Measurements from ENCODE around the gene BEND6. TPM values are rescaled to one million over a fixed set of nuclear protein-coding genes. Genes with fewer than 3 reads are reported as not detected.

BEND6 gene
- total RNA-seq, 1 experiment from 2014 or later: not detected

DNA sequence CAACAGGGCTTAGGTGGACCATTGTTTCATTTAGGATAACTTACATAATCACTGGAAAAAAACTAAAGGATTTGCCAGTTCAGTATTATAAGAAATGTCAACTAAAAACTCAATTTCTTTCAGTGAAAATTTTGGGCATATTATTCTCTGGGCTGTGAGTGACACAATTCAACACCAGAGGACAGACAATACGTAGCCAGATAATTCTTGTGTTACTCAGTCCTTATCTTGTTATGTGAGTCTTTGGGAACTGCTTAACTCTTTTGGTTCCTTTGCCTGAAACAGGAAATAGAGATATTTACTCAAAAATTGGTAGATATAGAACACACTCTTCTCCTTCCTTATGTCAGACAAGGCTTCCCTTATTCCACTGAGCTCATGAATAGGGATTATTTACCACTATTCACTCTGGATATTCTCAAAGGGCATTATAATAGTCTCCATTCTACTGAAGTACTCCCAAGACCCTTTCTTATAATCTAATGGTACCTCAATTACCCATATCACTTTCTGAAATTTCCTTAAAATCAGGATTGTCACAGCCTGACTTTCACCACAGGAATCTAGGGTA is 4.9 kb upstream of the BEND6 start:
- H3K27ac Mint-ChIP-seq (ENCODE audit: unreplicated experiment): no peak overlapping the region
- no peak overlapping the region for H3K4me3 Mint-ChIP-seq (ENCODE audit: unreplicated experiment)
- DNase-seq: no peak
- Histone ChIP-seq H3K4me1 (no peaks in the 10 kb centered on the region), H3K36me3 (ENCODE audit: control insufficient read depth, insufficient read depth, low read length) (no peaks in the 10 kb centered on the region), H3K4me3 (ENCODE audit: low read depth, low read length) (no peak overlapping the region), H3K27me3 (replicated peaks; ENCODE audit: control insufficient read depth, insufficient read depth, low read length) (peaks cover 3% of the 10 kb centered on the region; the same call in 1 of the 2 replicates), H3K9me3 (no peaks in the 10 kb centered on the region)
- TF ChIP-seq, protein P1, sequence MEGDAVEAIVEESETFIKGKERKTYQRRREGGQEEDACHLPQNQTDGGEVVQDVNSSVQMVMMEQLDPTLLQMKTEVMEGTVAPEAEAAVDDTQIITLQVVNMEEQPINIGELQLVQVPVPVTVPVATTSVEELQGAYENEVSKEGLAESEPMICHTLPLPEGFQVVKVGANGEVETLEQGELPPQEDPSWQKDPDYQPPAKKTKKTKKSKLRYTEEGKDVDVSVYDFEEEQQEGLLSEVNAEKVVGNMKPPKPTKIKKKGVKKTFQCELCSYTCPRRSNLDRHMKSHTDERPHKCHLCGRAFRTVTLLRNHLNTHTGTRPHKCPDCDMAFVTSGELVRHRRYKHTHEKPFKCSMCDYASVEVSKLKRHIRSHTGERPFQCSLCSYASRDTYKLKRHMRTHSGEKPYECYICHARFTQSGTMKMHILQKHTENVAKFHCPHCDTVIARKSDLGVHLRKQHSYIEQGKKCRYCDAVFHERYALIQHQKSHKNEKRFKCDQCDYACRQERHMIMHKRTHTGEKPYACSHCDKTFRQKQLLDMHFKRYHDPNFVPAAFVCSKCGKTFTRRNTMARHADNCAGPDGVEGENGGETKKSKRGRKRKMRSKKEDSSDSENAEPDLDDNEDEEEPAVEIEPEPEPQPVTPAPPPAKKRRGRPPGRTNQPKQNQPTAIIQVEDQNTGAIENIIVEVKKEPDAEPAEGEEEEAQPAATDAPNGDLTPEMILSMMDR (IDR thresholded peaks at IDR 0.05; ENCODE audit: insufficient read depth in 1 of 2, low read depth in 1 of 2, low read length in 1 of 2, severe bottlenecking in 1 of 2, unreplicated experiment in 1 of 2): no peak
- no TSS peak for BruUV-seq (replicated peaks)
- POLR2A ChIA-PET: no interaction called here
- no peaks in the 10 kb centered on the region for H3K4me1 Mint-ChIP-seq (ENCODE audit: low read depth, unreplicated experiment)
- intact Hi-C loops (cut with micrococcal nuclease; ENCODE audit: unreplicated experiment): loop anchor here (10.0 kb wide), 1 partner anchor 225 kb away; the partner anchor contains the start of gene BAG2
- H3K27me3 Mint-ChIP-seq (ENCODE audit: insufficient read depth, unreplicated experiment): peaks cover 5% of the 10 kb centered on the region
- CTCF ChIA-PET: no interaction called here
- no peaks in the 10 kb centered on the region for H3K9me3 Mint-ChIP-seq (ENCODE audit: unreplicated experiment)
- no peaks in the 10 kb centered on the region for H3K36me3 Mint-ChIP-seq (ENCODE audit: insufficient read depth, unreplicated experiment)

DNA sequence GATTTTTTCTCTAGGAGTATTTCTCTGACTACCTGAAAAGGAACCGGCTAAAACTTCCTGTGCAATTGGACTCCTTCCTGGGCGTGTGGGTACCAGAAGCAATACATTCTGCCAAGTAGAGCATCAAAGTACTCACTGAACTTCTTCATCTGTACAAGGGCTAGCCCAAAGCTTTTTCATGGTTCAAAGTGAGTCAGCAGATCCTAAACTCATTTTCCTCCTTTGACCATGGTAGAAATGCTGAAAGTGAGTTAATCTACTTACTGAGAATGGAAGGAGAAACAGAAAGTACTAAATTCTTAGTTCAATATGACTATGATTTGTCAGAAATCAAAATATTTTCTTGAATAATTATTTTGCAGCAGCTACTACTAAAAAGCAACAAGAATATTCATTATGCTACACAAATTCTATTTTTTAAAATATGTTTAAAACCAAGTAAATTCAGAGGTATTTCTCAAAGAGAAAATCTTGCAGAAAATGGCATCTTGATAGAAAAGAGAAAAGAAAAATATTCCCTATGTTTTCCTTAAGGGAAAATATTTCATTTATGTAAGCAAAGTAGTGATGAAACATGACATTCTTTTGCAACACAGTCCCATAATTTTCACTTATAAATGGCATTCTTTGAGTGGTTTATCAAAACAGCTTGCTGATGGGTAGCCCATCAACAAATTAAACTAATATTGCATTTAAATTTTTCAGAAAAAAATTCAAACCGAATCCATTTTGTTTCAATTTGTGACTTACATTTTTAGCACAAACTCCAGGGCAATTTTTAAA is 3.7 kb upstream of the BEND6 start:
- Mint-ChIP-seq H3K9me3 (ENCODE audit: unreplicated experiment) (no peaks in the 10 kb centered on the region), H3K4me1 (ENCODE audit: low read depth, unreplicated experiment) (no peaks in the 10 kb centered on the region), H3K27ac (ENCODE audit: unreplicated experiment) (no peak overlapping the region), H3K27me3 (ENCODE audit: insufficient read depth, unreplicated experiment) (peaks cover 5% of the 10 kb centered on the region), H3K4me3 (ENCODE audit: unreplicated experiment) (no peak overlapping the region), H3K36me3 (ENCODE audit: insufficient read depth, unreplicated experiment) (no peaks in the 10 kb centered on the region)
- TF ChIP-seq, protein P1 (IDR thresholded peaks at IDR 0.05; ENCODE audit: insufficient read depth in 1 of 2, low read depth in 1 of 2, low read length in 1 of 2, severe bottlenecking in 1 of 2, unreplicated experiment in 1 of 2): no peak
- no peaks in the 10 kb centered on the region for H3K9me3 ChIP-seq
- no peak overlapping the region for H3K4me3 ChIP-seq (ENCODE audit: low read depth, low read length)
- no peaks in the 10 kb centered on the region for H3K36me3 ChIP-seq (ENCODE audit: control insufficient read depth, insufficient read depth, low read length)
- H3K4me1 ChIP-seq: peaks cover 2% of the 10 kb centered on the region; the same call in 1 of the 2 replicates
- DNase-seq: no peak
- POLR2A ChIA-PET: no interaction called here
- peaks cover 3% of the 10 kb centered on the region; the same call in 1 of the 2 replicates for H3K27me3 ChIP-seq (replicated peaks; ENCODE audit: control insufficient read depth, insufficient read depth, low read length)
- BruUV-seq (replicated peaks): no TSS peak
- intact Hi-C loops (cut with micrococcal nuclease; ENCODE audit: unreplicated experiment): loop anchor here (10.0 kb wide), 1 partner anchor 224 kb away; the partner anchor contains the start of gene BAG2
- CTCF ChIA-PET: no interaction called here

DNA sequence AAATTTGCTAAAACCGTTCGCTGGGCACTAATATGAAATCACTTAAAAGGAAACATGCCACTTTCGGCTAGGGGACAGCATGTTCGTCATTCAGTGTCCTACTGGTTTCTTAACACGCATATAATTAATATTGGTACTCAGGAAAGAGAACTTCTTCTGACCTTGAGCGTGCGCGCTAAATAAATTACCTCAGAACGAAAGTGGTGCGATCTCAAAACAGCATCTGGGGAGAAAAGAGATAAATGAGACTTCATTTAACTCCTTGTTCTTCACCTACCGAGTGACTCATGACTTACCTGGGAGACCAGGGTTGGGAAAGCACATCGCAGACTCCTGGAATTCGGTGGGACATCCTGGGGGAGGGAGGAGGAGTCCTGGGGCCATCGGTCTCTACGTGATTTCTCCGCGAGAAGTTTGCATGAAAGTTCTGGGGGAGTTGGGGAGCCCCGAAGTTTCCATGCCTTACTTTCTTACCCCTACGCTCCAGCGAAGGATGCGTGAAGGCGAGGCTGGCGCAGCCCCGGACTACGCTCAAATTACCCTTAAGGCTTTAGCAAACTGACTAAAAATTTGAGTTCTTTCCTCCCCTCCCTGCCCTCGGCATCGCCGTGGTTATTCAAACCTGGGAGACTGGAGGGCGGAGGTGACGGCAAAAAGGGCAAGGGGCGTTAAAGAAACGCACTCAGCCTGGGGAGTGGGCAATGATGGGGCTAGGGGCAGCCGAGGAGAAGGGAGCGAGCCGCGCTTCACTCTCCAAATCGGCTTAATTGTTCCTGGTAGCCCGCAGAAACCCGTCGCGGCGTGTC is 1.1 kb upstream of the BEND6 start:
- Histone ChIP-seq H3K9me3 (no peaks in the 10 kb centered on the region), H3K4me3 (ENCODE audit: low read depth, low read length) (peak overlapping the region; percentile 56), H3K27me3 (replicated peaks; ENCODE audit: control insufficient read depth, insufficient read depth, low read length) (peaks cover 3% of the 10 kb centered on the region; the same call in 1 of the 2 replicates), H3K4me1 (peaks cover 2% of the 10 kb centered on the region; the same call in 1 of the 2 replicates), H3K36me3 (ENCODE audit: control insufficient read depth, insufficient read depth, low read length) (no peaks in the 10 kb centered on the region)
- Mint-ChIP-seq H3K36me3 (ENCODE audit: insufficient read depth, unreplicated experiment) (no peaks in the 10 kb centered on the region), H3K27me3 (ENCODE audit: insufficient read depth, unreplicated experiment) (peaks cover 12% of the 10 kb centered on the region), H3K4me1 (ENCODE audit: low read depth, unreplicated experiment) (no peaks in the 10 kb centered on the region), H3K9me3 (ENCODE audit: unreplicated experiment) (no peaks in the 10 kb centered on the region), H3K27ac (ENCODE audit: unreplicated experiment) (peak overlapping the region; percentile 72), H3K4me3 (ENCODE audit: unreplicated experiment) (peak overlapping the region; percentile 93)
- TF ChIP-seq, protein P1 (IDR thresholded peaks at IDR 0.05; ENCODE audit: insufficient read depth in 1 of 2, low read depth in 1 of 2, low read length in 1 of 2, severe bottlenecking in 1 of 2, unreplicated experiment in 1 of 2): no peak
- no TSS peak for BruUV-seq (replicated peaks)
- ChIA-PET POLR2A (no interaction called here), CTCF (interaction anchor here (2.2 kb wide), 1 partner anchor 50 kb away, joined by 19 read pairs; no protein-coding TSS in a partner anchor)
- DNase-seq: peak in 1 of 2 experiments; percentile 3
- intact Hi-C loops (cut with micrococcal nuclease; ENCODE audit: unreplicated experiment): loop anchor here (2.0 to 10.0 kb wide), 3 partner anchors 41 to 363 kb away; partner anchors contain the start of genes BAG2 and PRIM2

Measured in Caco-2 (cell line).